Measurements from ENCODE around the gene IL17B. TPM values are rescaled to one million over a fixed set of nuclear protein-coding genes. Genes with fewer than 3 reads are reported as not detected.

The IL17B gene
- total RNA-seq, 2 donors from 2014 or later = 9.3 TPM; not detected in 1

- Histone ChIP-seq H3K27me3 (replicated peaks; ENCODE audit: insufficient read depth) (no peaks in the 10 kb centered on the region), H3K36me3 (no peaks in the 10 kb centered on the region), H3K4me1 (replicated peaks) (no peaks in the 10 kb centered on the region), H3K9me3 (no peaks in the 10 kb centered on the region), H3K4me3 (no peak overlapping the region), H3K27ac (no peak overlapping the region)
- DNase-seq (ENCODE audit: low spot score) = no peak
- TF ChIP-seq POLR2A (IDR thresholded peaks at IDR 0.05) (no peak), CTCF (IDR thresholded peaks at IDR 0.05) (no peak), POLR2AphosphoS5 (IDR thresholded peaks at IDR 0.05) (no peak)
- intact Hi-C loops (cut with DNase I) = no loop called here
- 82% methylated on average over 20 of the region's 20 CpGs for WGBS
Observed at GRCh38 chr5:149374303-149374702, 4.8 kb downstream of the IL17B start.

GRCh38 chr5:149372932-149373331 lies 6.2 kb downstream of the IL17B start:
- Histone ChIP-seq H3K4me1 (replicated peaks) (no peaks in the 10 kb centered on the region), H3K9me3 (no peaks in the 10 kb centered on the region), H3K4me3 (no peak overlapping the region), H3K27me3 (replicated peaks; ENCODE audit: insufficient read depth) (no peaks in the 10 kb centered on the region), H3K36me3 (no peaks in the 10 kb centered on the region), H3K27ac (no peak overlapping the region)
- intact Hi-C loops (cut with DNase I) = no loop called here
- no peak for DNase-seq (ENCODE audit: low spot score)
- WGBS = 92% methylated on average over 3 of the region's 3 CpGs
- TF ChIP-seq POLR2AphosphoS5 (IDR thresholded peaks at IDR 0.05) (no peak), CTCF (IDR thresholded peaks at IDR 0.05) (no peak), POLR2A (IDR thresholded peaks at IDR 0.05) (no peak)

DNA sequence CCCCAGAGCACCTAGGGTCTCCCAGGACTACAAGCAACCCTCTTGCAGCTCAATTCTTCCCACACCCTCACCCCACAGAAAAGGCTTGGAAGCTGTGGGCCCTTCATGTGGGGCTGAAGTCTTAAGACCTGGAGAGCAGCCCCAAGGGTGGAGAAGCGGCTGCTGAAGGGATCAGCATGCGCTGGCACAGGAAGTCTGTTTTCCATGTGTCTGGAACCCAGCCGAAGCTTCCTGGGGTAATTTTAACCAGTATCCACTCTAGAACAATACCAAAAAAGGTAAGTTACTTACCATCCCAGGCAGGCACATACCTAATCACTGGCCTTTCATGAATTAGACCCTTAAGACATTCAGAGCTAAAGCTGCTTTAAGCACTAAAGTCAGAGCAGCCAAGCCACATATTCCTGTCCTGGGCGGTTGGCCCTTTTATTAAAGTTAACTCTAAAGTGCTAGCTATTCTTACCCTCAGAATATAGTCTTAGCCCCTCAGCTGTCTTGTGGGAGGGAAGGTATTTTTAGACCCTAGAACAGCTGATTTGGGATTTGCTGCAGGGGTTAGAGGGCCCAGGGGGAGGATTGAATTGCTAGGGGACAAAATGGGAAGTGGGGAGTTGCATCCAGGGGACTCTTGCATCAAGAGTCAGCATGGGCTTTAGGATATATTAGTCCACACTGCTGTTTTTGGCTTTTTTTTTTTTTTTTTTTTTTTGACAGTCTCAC lies 6.9 kb downstream of the IL17B start:
- intact Hi-C loops (cut with DNase I) = no loop called here
- 59% methylated on average over 4 of the region's 4 CpGs for WGBS

GRCh38 chr5:149371296-149371962 lies 7.7 kb downstream of the IL17B start:
- no peaks in the 10 kb centered on the region for H3K4me1 ChIP-seq (replicated peaks)

More for the DNA sequence above, 6.9 kb downstream of the IL17B start:
- H3K36me3 ChIP-seq = no peaks in the 10 kb centered on the region
- no peaks in the 10 kb centered on the region for H3K27me3 ChIP-seq (replicated peaks; ENCODE audit: insufficient read depth)
- no peaks in the 10 kb centered on the region for H3K9me3 ChIP-seq
- no peak for DNase-seq (ENCODE audit: low spot score)
- H3K27ac ChIP-seq = peak overlapping the region in 1 of 2 donors; percentile 27
- H3K4me1 ChIP-seq (replicated peaks) = no peaks in the 10 kb centered on the region
- no peak overlapping the region for H3K4me3 ChIP-seq
- no peak for TF ChIP-seq POLR2AphosphoS5 (IDR thresholded peaks at IDR 0.05)
- TF ChIP-seq POLR2A (IDR thresholded peaks at IDR 0.05) = no peak
- TF ChIP-seq CTCF (IDR thresholded peaks at IDR 0.05) = no peak

More at GRCh38 chr5:149371296-149371962, 7.7 kb downstream of the IL17B start:
- no peaks in the 10 kb centered on the region for H3K27me3 ChIP-seq (replicated peaks; ENCODE audit: insufficient read depth)
- no peaks in the 10 kb centered on the region for H3K9me3 ChIP-seq
- H3K4me3 ChIP-seq = no peak overlapping the region
- intact Hi-C loops (cut with DNase I) = no loop called here
- H3K27ac ChIP-seq = peak overlapping the region in 1 of 2 donors; percentile 27
- 49% methylated on average over 12 of the region's 12 CpGs for WGBS
- no peak for DNase-seq (ENCODE audit: low spot score)
- H3K36me3 ChIP-seq = no peaks in the 10 kb centered on the region
- TF ChIP-seq POLR2A (IDR thresholded peaks at IDR 0.05) (no peak), CTCF (IDR thresholded peaks at IDR 0.05) (peak in 3 of 4 experiments; percentile 53 to 64 (median 57)), POLR2AphosphoS5 (IDR thresholded peaks at IDR 0.05) (no peak)
